IgD-negative memory B cell (primary cell): ENCODE data around the gene PSTK. TPM values are rescaled to one million over a fixed set of nuclear protein-coding genes. Genes with fewer than 3 reads are reported as not detected.

Experiments used
- H3K27ac Mint-ChIP-seq, 3 donors: one replicate each; pipeline ENCODE4 v1.8.0; 2020 to 2022; ENCODE audit warnings: mild to moderate bottlenecking in 3 of 3, mixed read lengths in 3 of 3, moderate library complexity in 1 of 3
- H3K27me3 Mint-ChIP-seq: one replicate; pipeline ENCODE4 v1.8.0; 2021; ENCODE audit warnings: mixed read lengths
- H3K36me3 Mint-ChIP-seq: one replicate; pipeline ENCODE4 v1.8.0; 2020; ENCODE audit warnings: mild to moderate bottlenecking, mixed read lengths
- H3K4me1 Mint-ChIP-seq, 3 donors: one replicate each; pipeline ENCODE4 v1.8.0; 2020 to 2022; ENCODE audit warnings: mixed read lengths in 3 of 3, mild to moderate bottlenecking in 1 of 3
- H3K4me3 Mint-ChIP-seq, 4 donors: one replicate each; pipeline ENCODE4 v1.8.0; 2020 to 2022; ENCODE audit warnings: mild to moderate bottlenecking in 4 of 4, mixed read lengths in 4 of 4, moderate library complexity in 3 of 4
- H3K9me3 Mint-ChIP-seq, 3 donors: one replicate each; pipeline ENCODE4 v1.8.0; 2020 to 2021; ENCODE audit warnings: mixed read lengths in 3 of 3, mild to moderate bottlenecking in 1 of 3
- polyA plus RNA-seq: library from polyadenylated mRNA; unstranded; fragments of 300-500 nt; fragmentation: Illumina TruSeq; gene quantifications from one replicate; pipeline ENCODE4 v1.2.3, GENCODE V29; 2021

Gene PSTK
- polyA plus RNA-seq, 1 donor from 2014 or later = 7.0 TPM

GRCh38 chr10:123004298-123004697 lies 24.1 kb downstream of the PSTK start:
- Mint-ChIP-seq H3K4me3 (no peak overlapping the region), H3K9me3 (no peaks in the 10 kb centered on the region), H3K27ac (no peak overlapping the region), H3K27me3 (no peaks in the 10 kb centered on the region), H3K4me1 (peaks cover 34 to 46% (median 41%) of the 10 kb centered on the region in 3 donors), H3K36me3 (peaks cover 1% of the 10 kb centered on the region)

- Mint-ChIP-seq H3K27me3 (no peaks in the 10 kb centered on the region), H3K4me1 (peaks cover 36 to 41% (median 39%) of the 10 kb centered on the region in 3 donors), H3K36me3 (peaks cover 7% of the 10 kb centered on the region), H3K4me3 (peak overlapping the region; percentile 91 to 99 (median 98)), H3K9me3 (no peaks in the 10 kb centered on the region), H3K27ac (peak overlapping the region; percentile 79 to 99 (median 97))
Measured at GRCh38 chr10:123007558-123008354, 27.6 kb downstream of the PSTK start.

- peak within 1 kb of the TSS; percentile 91 to 99 (median 98) for H3K4me3 Mint-ChIP-seq
- peaks cover 7% of the 10 kb centered on the region for H3K36me3 Mint-ChIP-seq
- H3K9me3 Mint-ChIP-seq = no peaks in the 10 kb centered on the region
- no peaks in the 10 kb centered on the region for H3K27me3 Mint-ChIP-seq
- H3K4me1 Mint-ChIP-seq = peaks cover 36 to 41% (median 39%) of the 10 kb centered on the region in 3 donors
- peak within 1 kb of the TSS; percentile 79 to 99 (median 97) for H3K27ac Mint-ChIP-seq
Measured at GRCh38 chr10:123008355-123009104, 28.3 kb downstream of the PSTK start, which contains the start of the genes ACADSB and IKZF5. Gene ACADSB, plus strand, starts transcription at chr10:123009006. Its CDS starts 24 bp downstream, at chr10:123009030. Gene IKZF5, minus strand, starts transcription at chr10:123008795. Its CDS starts 10,170 bp downstream, at chr10:122998625.

DNA sequence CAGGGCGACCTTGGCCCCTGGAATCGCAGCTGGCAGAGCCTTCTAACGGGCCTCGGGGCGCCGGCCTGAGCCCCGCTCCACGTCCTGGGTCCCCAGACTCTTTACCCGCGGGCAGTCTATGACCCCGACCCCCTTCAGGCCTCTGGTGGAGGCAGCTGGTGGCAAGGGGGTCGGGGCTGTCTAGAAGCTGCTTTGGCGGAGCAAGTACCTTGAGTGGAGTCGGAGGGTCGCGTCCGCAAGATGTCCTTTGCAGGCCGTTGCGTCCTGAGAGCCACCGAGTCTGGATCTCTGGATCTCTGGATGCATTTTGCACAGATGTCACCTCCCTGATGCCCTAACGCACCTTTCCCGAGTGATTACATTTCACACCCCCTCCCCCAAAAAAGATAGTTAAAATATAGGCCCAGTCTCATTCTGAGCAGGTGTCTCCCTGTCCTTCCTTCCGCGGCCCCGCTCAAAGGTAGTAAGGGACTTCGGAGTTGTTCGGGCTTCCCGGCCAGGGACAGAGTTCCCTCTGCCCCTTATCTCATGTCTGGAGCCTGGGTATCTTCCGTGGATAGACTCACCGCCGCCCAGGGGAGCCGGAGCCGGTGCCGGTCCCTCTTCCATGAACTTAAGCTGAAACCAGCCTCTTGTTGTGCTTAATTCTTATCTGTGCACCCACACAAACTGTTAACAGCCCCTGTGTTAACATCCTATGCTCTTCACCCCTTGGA lies 29.1 kb downstream of the PSTK start:
- peak overlapping the region; percentile 79 to 99 (median 97) for H3K27ac Mint-ChIP-seq
- H3K27me3 Mint-ChIP-seq = no peaks in the 10 kb centered on the region
- peaks cover 31 to 38% (median 34%) of the 10 kb centered on the region in 3 donors for H3K4me1 Mint-ChIP-seq
- peaks cover 7% of the 10 kb centered on the region for H3K36me3 Mint-ChIP-seq
- peak overlapping the region; percentile 91 to 99 (median 98) for H3K4me3 Mint-ChIP-seq
- no peaks in the 10 kb centered on the region for H3K9me3 Mint-ChIP-seq

- no peaks in the 10 kb centered on the region for H3K9me3 Mint-ChIP-seq
- H3K27me3 Mint-ChIP-seq = no peaks in the 10 kb centered on the region
- H3K4me3 Mint-ChIP-seq = no peak overlapping the region
- no peak overlapping the region for H3K27ac Mint-ChIP-seq
- H3K36me3 Mint-ChIP-seq = peaks cover 16% of the 10 kb centered on the region
- H3K4me1 Mint-ChIP-seq = peaks cover 21 to 25% (median 24%) of the 10 kb centered on the region in 3 donors
Measured at GRCh38 chr10:123011987-123012386, 31.8 kb downstream of the PSTK start.

GRCh38 chr10:123013456-123014419 lies 33.5 kb downstream of the PSTK start:
- peaks cover 13 to 18% (median 13%) of the 10 kb centered on the region in 3 donors for H3K4me1 Mint-ChIP-seq
- no peak overlapping the region for H3K4me3 Mint-ChIP-seq
- H3K27ac Mint-ChIP-seq = no peak overlapping the region
- H3K9me3 Mint-ChIP-seq = peaks cover 0 to 4% (median 0%) of the 10 kb centered on the region in 3 donors
- H3K27me3 Mint-ChIP-seq = no peaks in the 10 kb centered on the region
- H3K36me3 Mint-ChIP-seq = peaks cover 17% of the 10 kb centered on the region

DNA sequence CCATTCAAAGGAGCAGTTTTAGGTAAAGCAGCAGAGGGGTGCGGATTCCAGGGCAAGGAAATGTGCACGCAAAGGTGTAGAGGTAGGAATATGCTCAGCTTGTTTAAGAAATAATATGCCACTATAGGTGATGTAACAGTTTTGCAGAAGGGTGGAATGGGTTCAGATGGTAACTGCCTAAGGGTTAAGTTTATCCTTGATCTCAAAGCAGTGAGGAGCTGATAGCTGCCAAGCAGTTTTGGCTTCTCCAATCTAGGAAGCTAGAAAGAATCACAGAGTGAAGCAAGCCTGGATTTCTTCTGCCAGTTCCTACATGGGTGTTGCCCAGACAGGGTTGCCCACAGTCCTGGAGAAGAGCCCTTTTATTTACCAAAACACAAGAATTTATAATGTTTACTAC lies 34.6 kb downstream of the PSTK start:
- H3K27ac Mint-ChIP-seq = peak overlapping the region in 1 of 3 donors; percentile 37
- H3K4me1 Mint-ChIP-seq = peaks cover 7 to 14% (median 9%) of the 10 kb centered on the region in 3 donors
- peaks cover 17% of the 10 kb centered on the region for H3K36me3 Mint-ChIP-seq
- peaks cover 0 to 4% (median 0%) of the 10 kb centered on the region in 3 donors for H3K9me3 Mint-ChIP-seq
- H3K27me3 Mint-ChIP-seq = no peaks in the 10 kb centered on the region
- no peak overlapping the region for H3K4me3 Mint-ChIP-seq

- Mint-ChIP-seq H3K4me3 (no peak overlapping the region), H3K9me3 (peaks cover 0 to 4% (median 0%) of the 10 kb centered on the region in 3 donors), H3K27me3 (no peaks in the 10 kb centered on the region)
Measured at GRCh38 chr10:123016228-123016627, 36.0 kb downstream of the PSTK start.

DNA sequence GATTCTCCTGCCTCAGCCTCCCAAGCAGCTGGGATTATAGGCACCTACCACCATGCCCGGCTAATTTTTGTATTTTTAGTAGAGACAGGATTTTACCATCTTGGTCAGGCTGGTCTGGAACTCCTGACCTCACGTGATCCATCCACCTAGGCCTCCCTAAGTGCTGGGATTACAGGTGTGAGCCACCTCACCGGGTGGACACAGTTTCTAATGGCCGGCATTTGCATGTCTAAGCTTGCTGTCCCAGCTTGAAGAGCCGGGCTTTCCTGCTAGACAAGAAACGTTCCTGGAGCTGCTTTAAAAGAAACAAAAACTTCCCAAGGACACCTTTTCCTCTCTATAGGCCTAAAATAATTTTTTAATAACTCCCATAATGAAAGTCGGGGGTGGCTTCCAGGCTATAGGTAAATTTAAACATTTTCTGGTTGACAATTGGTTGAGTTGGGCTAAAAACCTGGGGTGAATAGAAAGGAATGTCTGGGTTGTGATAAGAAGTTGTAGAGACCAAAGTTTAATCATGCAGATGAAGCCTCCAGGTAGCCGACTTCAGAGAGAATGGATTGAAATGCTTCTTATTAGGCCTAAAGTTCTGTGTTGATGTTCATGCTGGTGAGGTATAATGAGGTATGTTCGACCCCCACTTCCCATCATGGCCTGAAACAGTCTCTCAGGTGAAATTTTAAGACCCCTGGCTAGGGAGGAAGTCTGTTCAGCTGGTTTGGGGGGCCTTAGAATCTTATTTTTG lies 37.4 kb downstream of the PSTK start:
- peaks cover 0 to 4% (median 0%) of the 10 kb centered on the region in 3 donors for H3K9me3 Mint-ChIP-seq
- H3K4me3 Mint-ChIP-seq = no peak overlapping the region
- peaks cover 12% of the 10 kb centered on the region for H3K36me3 Mint-ChIP-seq
- H3K27ac Mint-ChIP-seq = no peak overlapping the region
- peaks cover 0 to 7% (median 2%) of the 10 kb centered on the region in 3 donors for H3K4me1 Mint-ChIP-seq
- no peaks in the 10 kb centered on the region for H3K27me3 Mint-ChIP-seq

More at GRCh38 chr10:123016228-123016627, 36.0 kb downstream of the PSTK start:
- Mint-ChIP-seq H3K4me1 (peaks cover 0 to 4% (median 2%) of the 10 kb centered on the region in 3 donors), H3K27ac (no peak overlapping the region), H3K36me3 (peaks cover 11% of the 10 kb centered on the region)

- H3K9me3 Mint-ChIP-seq = peaks cover 0 to 4% (median 0%) of the 10 kb centered on the region in 3 donors
- no peak overlapping the region for H3K4me3 Mint-ChIP-seq
- no peak overlapping the region for H3K27ac Mint-ChIP-seq
- no peaks in the 10 kb centered on the region for H3K27me3 Mint-ChIP-seq
- H3K4me1 Mint-ChIP-seq = peaks cover 0 to 7% (median 2%) of the 10 kb centered on the region in 3 donors
- H3K36me3 Mint-ChIP-seq = peaks cover 12% of the 10 kb centered on the region
Measured at GRCh38 chr10:123018531-123018930, 38.3 kb downstream of the PSTK start.

DNA sequence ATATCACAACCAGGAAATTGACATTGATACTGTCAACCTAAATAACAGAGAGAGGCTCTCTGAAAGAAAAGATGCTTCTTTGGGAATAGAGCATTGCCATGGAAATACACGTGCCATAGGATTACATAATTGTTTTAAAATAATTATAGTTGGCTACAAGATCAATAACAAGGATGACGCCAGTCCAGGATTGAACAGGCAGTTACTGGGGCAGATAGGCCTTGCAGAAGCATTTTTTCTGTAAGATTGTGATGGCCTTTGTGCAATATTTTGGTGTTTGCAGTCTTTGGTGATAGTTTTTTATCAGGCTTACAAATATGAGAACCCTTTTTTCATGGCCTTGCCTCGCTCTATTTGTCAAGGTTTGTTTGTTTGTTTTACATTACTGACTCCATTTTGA lies 39.1 kb downstream of the PSTK start:
- H3K9me3 Mint-ChIP-seq = peaks cover 0 to 4% (median 0%) of the 10 kb centered on the region in 3 donors
- H3K27me3 Mint-ChIP-seq = no peaks in the 10 kb centered on the region
- no peak overlapping the region for H3K27ac Mint-ChIP-seq
- peaks cover 12% of the 10 kb centered on the region for H3K36me3 Mint-ChIP-seq
- peaks cover 3 to 9% (median 5%) of the 10 kb centered on the region in 3 donors for H3K4me1 Mint-ChIP-seq
- no peak overlapping the region for H3K4me3 Mint-ChIP-seq

- Mint-ChIP-seq H3K36me3 (peaks cover 8% of the 10 kb centered on the region), H3K4me1 (peaks cover 4 to 17% (median 11%) of the 10 kb centered on the region in 3 donors)
Measured at GRCh38 chr10:123019941-123020703, 39.9 kb downstream of the PSTK start.

More at GRCh38 chr10:123019941-123020703, 39.9 kb downstream of the PSTK start:
- H3K4me3 Mint-ChIP-seq = no peak overlapping the region
- no peak overlapping the region for H3K27ac Mint-ChIP-seq
- H3K27me3 Mint-ChIP-seq = no peaks in the 10 kb centered on the region
- peaks cover 0 to 4% (median 0%) of the 10 kb centered on the region in 3 donors for H3K9me3 Mint-ChIP-seq
